SJSA1 (cell line): ENCODE data around the gene EIF2D. TPM values are rescaled to one million over a fixed set of nuclear protein-coding genes. Genes with fewer than 3 reads are reported as not detected.
A peak's percentile ranks its signal among the peaks of the same experiment; 100 is the strongest.
"Not testable (repeated sequence)": the region's sequence is repeated elsewhere in the genome, so short reads cannot be mapped to it uniquely, and the experiment has no call there.

ENCODE experiments used
- DNase-seq, 2 experiments: peaks; one replicate each; pipeline ENCODE4 v3.0.0-alpha.2; 2015 to 2020; ENCODE audit warnings: low spot score in 2 of 2, low read depth in 1 of 2
- H3K27ac ChIP-seq: fragments of 250-450 bp; sonication (Bioruptor Pico); 2 replicates; pipeline ENCODE4 v1.5.1; 2020; ENCODE audit warnings: mild to moderate bottlenecking, moderate library complexity
- H3K27me3 ChIP-seq: fragments of 250-450 bp; sonication (Bioruptor Pico); replicated peaks from 2 replicates; pipeline ENCODE4 v1.5.1; 2020; ENCODE audit warnings: mild to moderate bottlenecking, moderate library complexity
- H3K36me3 ChIP-seq: fragments of 250-450 bp; sonication (Bioruptor Pico); 2 replicates; pipeline ENCODE4 v1.5.1; 2020; ENCODE audit warnings: mild to moderate bottlenecking
- H3K4me1 ChIP-seq: fragments of 250-450 bp; sonication (Bioruptor Pico); replicated peaks from 2 replicates; pipeline ENCODE4 v1.6.1; 2021; ENCODE audit warnings: mild to moderate bottlenecking
- H3K4me3 ChIP-seq: fragments of 250-450 bp; sonication (Bioruptor Pico); 2 replicates; pipeline ENCODE4 v1.5.1; 2020; ENCODE audit warnings: mild to moderate bottlenecking
- H3K9me3 ChIP-seq: fragments of 250-450 bp; sonication (Bioruptor Pico); replicated peaks from 2 replicates; pipeline ENCODE4 v1.5.1; 2020; ENCODE audit warnings: mild to moderate bottlenecking
- total RNA-seq: library from RNA; depleted of rRNA; stranded (reverse); fragments of >200 nt; shearing (Covaris generic); gene quantifications from 2 replicates; pipeline ENCODE4 v1.2.3, GENCODE V29; 2014

EIF2D gene
- total RNA-seq, 1 experiment from 2014 or later = 53.8 TPM

DNA sequence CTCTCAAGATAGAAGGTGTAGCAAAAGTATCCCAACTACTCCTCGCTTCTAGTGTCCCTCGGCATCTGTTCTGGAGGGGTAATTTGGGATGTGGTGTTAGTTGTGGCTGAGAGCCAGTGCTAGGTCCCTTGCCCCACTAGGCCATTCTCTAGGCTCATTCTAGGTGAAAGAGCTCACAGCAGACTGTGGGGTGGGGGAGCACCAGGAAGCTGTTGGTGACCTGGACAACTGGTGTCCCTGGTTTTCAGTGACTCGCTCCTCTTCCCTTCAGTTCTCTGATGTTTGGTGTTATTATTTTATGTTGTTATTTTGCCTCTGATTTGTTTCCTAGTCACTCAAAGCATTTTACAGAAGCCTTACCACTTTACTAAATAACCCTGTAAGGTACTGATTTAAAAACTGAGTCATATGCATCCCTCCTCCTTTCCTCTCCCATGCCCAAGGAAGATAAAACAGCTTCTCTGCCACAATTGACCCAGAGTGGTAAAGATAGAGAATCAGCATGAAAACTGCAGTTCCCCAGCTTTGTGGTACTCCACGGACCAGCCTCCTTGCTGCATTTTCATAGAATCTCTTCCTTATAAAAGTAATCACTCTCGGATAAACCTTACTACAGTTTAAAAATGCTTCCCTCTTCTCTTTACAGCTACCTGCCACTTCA, 37.1 kb upstream of the EIF2D start:
- H3K27me3 ChIP-seq = no peaks in the 10 kb centered on the region
- H3K4me3 ChIP-seq = no peak overlapping the region
- peaks cover 45% of the 10 kb centered on the region for H3K36me3 ChIP-seq
- H3K27ac ChIP-seq = no peak overlapping the region
- no peaks in the 10 kb centered on the region for H3K9me3 ChIP-seq
- H3K4me1 ChIP-seq = no peaks in the 10 kb centered on the region
- no peak for DNase-seq

DNA sequence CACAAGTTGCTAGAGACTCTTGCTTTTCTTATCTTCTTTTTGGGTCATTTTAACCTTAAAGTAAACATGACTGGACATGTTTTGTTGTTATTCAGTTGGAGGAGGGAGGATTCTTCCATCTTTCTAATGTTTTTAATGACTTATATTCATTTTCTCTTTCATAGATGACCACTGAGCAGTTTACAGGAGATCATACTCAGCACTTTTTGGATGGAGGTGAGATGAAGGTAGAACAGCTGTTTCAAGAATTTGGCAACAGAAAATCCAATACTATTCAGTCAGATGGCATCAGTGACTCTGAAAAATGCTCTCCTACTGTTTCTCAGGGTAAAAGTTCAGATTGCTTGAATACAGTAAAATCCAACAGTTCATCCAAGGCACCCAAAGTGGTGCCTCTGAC, 35.0 kb upstream of the EIF2D start:
- Histone ChIP-seq H3K9me3 (no peaks in the 10 kb centered on the region), H3K4me3 (no peak overlapping the region), H3K27ac (no peak overlapping the region), H3K27me3 (no peaks in the 10 kb centered on the region), H3K4me1 (no peaks in the 10 kb centered on the region), H3K36me3 (peaks cover 48% of the 10 kb centered on the region)
- no peak for DNase-seq

DNA sequence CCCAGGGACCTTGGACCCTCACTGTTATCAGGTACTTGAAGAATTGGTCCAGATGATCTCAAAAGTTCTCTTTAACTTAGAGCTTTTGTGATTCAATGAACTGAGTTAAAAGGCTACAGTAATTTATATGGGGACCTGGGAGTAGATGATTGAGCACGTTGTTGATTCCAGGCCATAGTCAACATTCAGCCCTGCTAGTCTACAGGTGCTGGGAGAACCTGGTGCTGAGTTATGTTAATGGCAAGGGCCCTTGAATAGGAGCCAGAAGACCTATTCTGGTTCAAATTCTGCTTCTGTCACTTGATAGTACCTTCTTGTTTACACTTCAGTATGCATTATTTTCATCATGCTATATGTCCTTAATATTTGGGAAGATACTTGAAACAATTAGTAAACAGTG, 34.2 kb upstream of the EIF2D start:
- Histone ChIP-seq H3K4me3 (no peak overlapping the region), H3K9me3 (no peaks in the 10 kb centered on the region), H3K36me3 (peaks cover 41% of the 10 kb centered on the region), H3K27me3 (no peaks in the 10 kb centered on the region), H3K27ac (no peak overlapping the region), H3K4me1 (no peaks in the 10 kb centered on the region)
- DNase-seq = no peak

DNA sequence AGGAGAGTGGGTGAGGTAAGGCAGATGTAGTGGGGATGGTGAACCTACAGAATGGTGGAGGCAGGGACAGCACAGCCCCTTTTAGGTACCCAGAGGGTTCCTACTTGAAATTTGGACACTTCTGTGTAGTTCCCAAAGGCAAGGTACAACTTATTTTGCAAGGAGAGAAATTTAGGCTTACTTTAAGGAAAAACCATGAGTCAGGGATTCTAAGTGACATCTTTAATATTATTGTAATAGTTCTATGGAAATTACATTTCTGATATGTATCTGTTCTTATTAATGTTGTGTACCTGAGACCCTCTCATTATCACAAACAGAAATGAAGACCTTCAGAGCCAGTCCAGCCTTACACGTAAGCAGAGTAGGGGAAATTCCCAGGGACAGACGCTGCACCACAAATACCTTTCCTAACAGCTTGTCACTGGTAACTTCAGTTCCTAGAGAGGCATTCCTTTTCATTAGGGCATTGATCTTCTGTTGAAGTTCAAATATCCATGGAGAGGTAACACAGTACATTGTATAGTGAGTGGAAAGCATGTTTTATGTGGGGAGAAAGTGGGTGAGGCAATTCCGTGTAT, 30.9 kb upstream of the EIF2D start:
- Histone ChIP-seq H3K4me1 (no peaks in the 10 kb centered on the region), H3K4me3 (no peak overlapping the region), H3K27me3 (no peaks in the 10 kb centered on the region), H3K9me3 (no peaks in the 10 kb centered on the region), H3K36me3 (peaks cover 24% of the 10 kb centered on the region), H3K27ac (no peak overlapping the region)
- DNase-seq = no peak

DNA sequence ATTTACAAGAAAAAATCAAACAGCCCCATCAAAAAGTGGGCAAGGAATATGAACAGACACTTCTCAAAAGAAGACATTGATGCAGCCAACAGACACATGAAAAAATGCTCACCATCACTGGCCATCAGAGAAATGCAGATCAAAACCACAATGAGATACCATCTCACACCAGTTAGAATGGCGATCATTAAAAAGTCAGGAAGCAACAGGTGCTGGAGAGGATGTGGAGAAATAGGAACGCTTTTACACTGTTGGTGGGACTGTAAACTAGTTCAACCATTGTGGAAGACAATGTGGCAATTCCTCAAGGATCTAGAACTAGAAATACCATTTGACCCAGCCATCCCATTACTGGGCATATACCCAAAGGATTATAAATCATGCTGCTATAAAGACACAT, 29.8 kb upstream of the EIF2D start:
- H3K4me1 ChIP-seq, H3K27me3 ChIP-seq, DNase-seq, H3K9me3 ChIP-seq, H3K4me3 ChIP-seq, H3K27ac ChIP-seq: not testable (repeated sequence)
- H3K36me3 ChIP-seq = peaks cover 13% of the 10 kb centered on the region

DNA sequence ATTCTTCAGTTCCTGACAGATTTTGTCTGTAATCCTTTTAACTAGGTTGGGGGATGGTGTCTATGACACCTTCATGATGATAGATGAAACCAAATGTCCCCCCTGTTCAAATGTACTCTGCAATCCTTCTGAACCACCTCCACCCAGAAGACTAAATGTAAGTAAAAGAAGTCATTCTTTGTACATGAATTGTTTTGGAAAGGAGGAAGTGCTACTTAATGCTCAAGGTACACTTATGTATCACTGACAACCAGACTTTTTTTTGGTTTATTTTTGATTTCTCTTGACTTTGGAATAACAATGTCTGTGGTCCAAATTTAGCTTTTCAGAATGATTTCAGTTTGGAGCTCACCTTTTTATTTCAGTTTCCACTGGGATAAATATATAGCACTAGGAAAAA, 25.3 kb upstream of the EIF2D start:
- Histone ChIP-seq H3K4me1 (peaks cover 23% of the 10 kb centered on the region), H3K27ac (no peak overlapping the region), H3K27me3 (no peaks in the 10 kb centered on the region), H3K9me3 (no peaks in the 10 kb centered on the region), H3K4me3 (no peak overlapping the region), H3K36me3 (peaks cover 4% of the 10 kb centered on the region; the same call in 1 of the 2 replicates)
- no peak for DNase-seq

DNA sequence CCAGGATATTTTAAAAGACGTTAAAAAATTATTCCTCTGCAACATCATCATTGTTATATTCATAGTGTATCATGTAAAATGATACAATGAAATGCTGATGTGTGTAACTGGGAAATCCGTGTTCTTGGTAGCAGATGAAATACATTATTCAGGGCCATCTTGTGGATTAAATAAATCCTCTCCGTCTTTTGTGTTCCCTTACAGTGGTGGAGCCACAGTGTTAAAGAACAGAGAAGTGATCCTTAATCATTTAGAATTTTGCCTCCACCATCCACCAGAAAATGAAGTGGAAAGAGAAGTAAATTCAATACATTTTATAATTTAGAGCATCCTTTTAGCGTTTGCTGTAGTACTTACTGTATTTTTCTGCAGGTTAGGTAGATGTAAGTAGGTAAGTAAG, 24.4 kb upstream of the EIF2D start:
- H3K36me3 ChIP-seq = peaks cover 4% of the 10 kb centered on the region; the same call in 1 of the 2 replicates
- no peak overlapping the region; the same call in 1 of the 2 replicates for H3K4me3 ChIP-seq
- H3K27me3 ChIP-seq = no peaks in the 10 kb centered on the region
- H3K4me1 ChIP-seq = peaks cover 23% of the 10 kb centered on the region
- no peak overlapping the region for H3K27ac ChIP-seq
- H3K9me3 ChIP-seq = no peaks in the 10 kb centered on the region
- no peak for DNase-seq

DNA sequence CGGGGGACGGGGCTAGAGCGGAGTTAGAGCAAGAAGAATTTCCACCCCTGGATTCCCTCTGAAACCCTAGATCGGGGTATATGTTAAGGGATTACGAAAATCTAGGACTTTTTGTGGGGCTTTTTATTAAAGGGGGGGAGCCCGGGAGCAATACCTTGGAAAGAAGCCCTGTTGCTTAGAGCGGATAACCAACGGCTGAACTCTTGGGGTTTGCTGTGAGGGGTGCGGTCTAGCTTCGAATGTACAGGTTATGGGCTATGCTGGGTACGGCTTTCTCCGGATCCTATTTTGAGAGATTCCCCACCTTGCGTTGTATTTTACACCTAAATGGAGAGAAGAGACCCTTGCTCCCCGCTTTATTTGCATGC, 23.7 kb upstream of the EIF2D start:
- Histone ChIP-seq H3K27me3 (no peaks in the 10 kb centered on the region), H3K4me1 (peaks cover 23% of the 10 kb centered on the region), H3K36me3 (peaks cover 4% of the 10 kb centered on the region; the same call in 1 of the 2 replicates), H3K4me3 (peak overlapping the region; percentile 92), H3K9me3 (no peaks in the 10 kb centered on the region), H3K27ac (peak overlapping the region; percentile 64)
- peak in 1 of 2 experiments; percentile 44 for DNase-seq

DNA sequence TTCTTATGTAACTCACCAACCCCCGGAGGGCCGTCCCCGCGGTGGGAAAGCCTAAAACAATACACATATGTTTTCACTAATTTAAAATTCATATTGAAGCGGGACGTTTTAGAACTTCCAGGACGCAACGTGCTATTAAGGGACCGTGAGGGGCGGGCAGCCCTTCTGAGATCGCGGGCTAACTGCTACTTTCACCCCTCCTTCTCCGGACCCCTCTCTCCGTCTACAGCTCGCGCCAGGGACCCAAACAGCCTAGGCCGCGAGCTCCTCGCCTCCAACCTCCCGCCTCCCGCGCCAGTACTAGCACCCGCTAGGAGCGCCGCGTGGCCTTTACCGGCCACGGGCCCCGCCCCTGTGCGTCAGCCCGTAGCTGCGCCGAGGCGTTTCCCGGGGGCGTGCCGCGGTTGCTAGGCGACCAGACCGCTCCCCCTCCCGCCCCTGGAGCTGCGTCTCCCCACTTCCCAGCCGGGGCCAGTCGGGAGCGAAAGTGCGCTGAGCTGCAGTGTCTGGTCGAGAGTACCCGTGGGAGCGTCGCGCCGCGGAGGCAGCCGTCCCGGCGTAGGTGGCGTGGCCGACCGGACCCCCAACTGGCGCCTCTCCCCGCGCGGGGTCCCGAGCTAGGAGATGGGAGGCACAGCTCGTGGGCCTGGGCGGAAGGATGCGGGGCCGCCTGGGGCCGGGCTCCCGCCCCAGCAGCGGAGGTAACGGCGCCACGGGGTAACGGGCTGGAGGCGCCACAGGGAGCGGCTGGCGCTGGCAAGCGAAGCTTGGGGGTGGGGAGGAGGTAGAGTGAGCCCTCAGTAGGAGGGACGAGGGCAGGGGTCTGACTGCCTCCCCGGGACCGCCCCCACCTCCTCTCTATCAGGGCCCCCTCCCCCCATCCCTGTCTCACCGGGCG, 23.1 kb upstream of the EIF2D start, which contains the start of gene DYRK3:
DYRK3 (plus strand) TSS at position 457 of the 898 bp plus-strand sequence; CDS start at position 625, 168 bp downstream.
- H3K36me3 ChIP-seq = peaks cover 4% of the 10 kb centered on the region; the same call in 1 of the 2 replicates
- peaks cover 23% of the 10 kb centered on the region for H3K4me1 ChIP-seq
- peak; percentile 91 to 95 for DNase-seq
- H3K27me3 ChIP-seq = no peaks in the 10 kb centered on the region
- no peaks in the 10 kb centered on the region for H3K9me3 ChIP-seq
- H3K4me3 ChIP-seq = peak within 1 kb of the TSS; percentile 92
- peak within 1 kb of the TSS; percentile 64 for H3K27ac ChIP-seq

DNA sequence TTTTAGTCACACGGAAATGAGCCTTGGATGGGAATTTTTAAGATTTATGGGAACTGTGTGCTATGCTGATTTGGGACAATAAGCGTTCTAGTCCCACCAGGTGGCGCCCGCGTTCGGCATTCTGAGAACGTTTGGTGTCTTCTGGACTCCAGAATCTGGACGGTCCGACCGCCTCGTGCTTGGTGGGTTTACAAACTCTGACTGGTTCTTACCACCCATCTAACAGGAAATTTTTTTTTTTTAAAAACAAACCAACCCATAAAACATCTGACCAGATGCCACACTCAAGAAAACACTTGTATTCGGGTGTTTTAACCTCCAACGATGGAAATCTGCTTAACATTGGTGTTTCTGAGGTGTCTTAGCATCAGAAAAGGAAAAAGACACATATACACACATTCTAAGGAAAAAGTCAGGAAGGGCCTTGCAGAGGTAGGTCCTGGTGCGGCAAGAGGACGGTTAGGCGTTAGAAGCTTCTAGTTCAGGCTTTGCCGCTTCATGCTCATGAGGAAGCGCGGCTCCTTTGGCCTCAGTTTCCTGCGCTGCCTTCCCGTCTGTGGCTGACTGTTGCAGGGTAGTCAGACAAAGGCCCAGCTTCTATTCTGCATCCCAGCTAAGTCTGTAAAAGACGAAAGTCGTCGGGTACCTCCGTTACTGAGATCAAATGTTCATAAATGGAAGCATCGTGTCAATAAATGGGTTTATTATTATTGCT, 22.3 kb upstream of the EIF2D start:
- Histone ChIP-seq H3K36me3 (peaks cover 4% of the 10 kb centered on the region; the same call in 1 of the 2 replicates), H3K4me1 (peaks cover 23% of the 10 kb centered on the region), H3K4me3 (peak overlapping the region; percentile 92), H3K9me3 (no peaks in the 10 kb centered on the region), H3K27me3 (no peaks in the 10 kb centered on the region), H3K27ac (peak overlapping the region; percentile 64)
- DNase-seq = peak; percentile 75 to 93

DNA sequence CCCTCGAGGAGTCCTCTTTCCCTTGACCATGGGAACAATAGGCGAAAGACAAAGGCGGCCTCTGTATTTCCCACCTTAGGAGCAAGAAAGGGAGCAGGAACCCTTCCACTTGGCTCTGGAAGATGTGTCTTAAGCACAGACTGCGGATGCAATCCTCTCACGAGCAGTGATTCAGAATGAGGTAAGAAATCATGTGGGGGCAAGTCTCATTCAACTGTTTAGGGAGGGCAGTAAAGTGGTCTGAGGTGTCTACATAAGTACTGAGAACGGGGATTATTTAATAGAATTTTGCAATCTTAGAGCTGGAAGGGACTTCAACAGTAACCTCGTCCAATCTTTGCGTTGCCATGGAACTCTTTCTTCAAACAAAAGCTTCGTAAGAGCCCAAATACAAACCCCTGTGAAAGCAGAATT, 21.4 kb upstream of the EIF2D start:
- H3K4me1 ChIP-seq = peaks cover 23% of the 10 kb centered on the region
- H3K9me3 ChIP-seq = no peaks in the 10 kb centered on the region
- H3K36me3 ChIP-seq = 0 out of 2 replicates have a peak, but pooled peaks cover 2% of the 10 kb centered on the region
- no peaks in the 10 kb centered on the region for H3K27me3 ChIP-seq
- H3K4me3 ChIP-seq = no peak overlapping the region
- H3K27ac ChIP-seq = 0 out of 2 replicates have a peak overlapping the region, but pooled peaks have one; percentile 5
- peak; percentile 51 to 53 for DNase-seq

DNA sequence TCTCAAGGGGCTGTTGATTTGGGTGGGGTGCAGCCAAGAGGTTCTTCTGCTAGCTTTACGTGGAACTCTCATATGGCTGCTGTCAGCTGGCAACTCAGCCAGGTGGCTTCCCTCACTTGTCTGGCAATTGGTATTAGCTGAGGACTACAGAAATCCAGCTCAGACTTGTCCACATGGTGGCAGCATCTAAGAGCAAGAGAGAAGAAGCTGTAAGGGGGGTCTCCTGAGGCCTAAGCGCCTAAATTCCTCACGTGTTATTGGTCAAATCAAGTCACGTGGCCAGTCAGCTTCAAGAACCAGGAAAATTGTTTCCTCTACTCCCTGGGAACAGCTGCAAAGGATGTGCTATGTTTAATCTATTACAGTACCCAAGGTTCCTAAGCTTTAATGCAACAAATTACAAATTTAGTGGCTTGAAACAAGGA, 18.8 kb upstream of the EIF2D start:
- H3K27me3 ChIP-seq = no peaks in the 10 kb centered on the region
- H3K36me3 ChIP-seq = 0 out of 2 replicates have a peak, but pooled peaks cover 2% of the 10 kb centered on the region
- H3K4me1 ChIP-seq = peaks cover 19% of the 10 kb centered on the region
- H3K4me3 ChIP-seq = no peak overlapping the region
- H3K9me3 ChIP-seq = no peaks in the 10 kb centered on the region
- peak; percentile 61 to 68 for DNase-seq
- H3K27ac ChIP-seq = no peak overlapping the region

DNA sequence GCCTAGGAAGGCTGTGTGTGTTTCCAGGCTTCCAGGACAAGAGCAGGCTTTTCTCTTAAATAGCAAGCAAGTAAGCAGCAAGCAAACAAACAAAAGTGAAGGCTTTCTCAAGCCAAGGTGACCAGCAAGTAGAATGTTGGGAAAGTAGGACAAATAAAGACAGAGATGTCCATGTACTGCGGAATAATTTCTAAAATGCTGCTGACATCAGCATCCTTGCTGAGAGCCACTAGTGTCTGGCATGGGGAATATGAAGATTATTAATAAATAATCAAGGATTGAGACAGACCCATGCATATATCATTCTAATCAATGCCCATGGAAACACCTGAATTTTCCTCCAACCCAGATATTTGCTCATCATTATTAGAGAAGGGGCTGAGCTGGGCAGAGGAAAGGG, 16.7 kb upstream of the EIF2D start:
- no peak overlapping the region for H3K4me3 ChIP-seq
- no peaks in the 10 kb centered on the region for H3K9me3 ChIP-seq
- H3K4me1 ChIP-seq = peaks cover 6% of the 10 kb centered on the region
- DNase-seq = no peak
- H3K36me3 ChIP-seq = no peaks in the 10 kb centered on the region
- H3K27me3 ChIP-seq = no peaks in the 10 kb centered on the region
- H3K27ac ChIP-seq = no peak overlapping the region
